SK-N-MC (cell line): ENCODE data around the gene PEAK1.

Source experiments
- DNase-seq: peaks from one replicate; pipeline ENCODE4 v3.0.0-alpha.2; 2011; ENCODE audit warnings: low read depth, low spot score
- H3K27ac ChIP-seq: fragments of 200-600 bp; sonication (generic); 2 replicates; pipeline ENCODE4 v1.5.1; 2016; ENCODE audit warnings: mixed run types
- H3K36me3 ChIP-seq: fragments of 200-600 bp; sonication (generic); 2 replicates; pipeline ENCODE4 v1.6.1; 2017; ENCODE audit warnings: antibody characterized with exemption, low read length, mixed read lengths; ENCODE audit not compliant: insufficient read depth
- H3K4me3 ChIP-seq: fragments of 200-600 bp; sonication (generic); 2 replicates; pipeline ENCODE4 v1.5.1; 2016
- H3K9ac ChIP-seq: fragments of 200-600 bp; sonication (generic); 2 replicates; pipeline ENCODE4 v1.8.0; 2017; ENCODE audit warnings: mixed run types, mixed read lengths; ENCODE audit not compliant: insufficient read length
- H3K9me3 ChIP-seq: fragments of 200-600 bp; sonication (generic); 2 replicates; pipeline ENCODE4 v1.6.1; 2017; ENCODE audit warnings: low read depth, mild to moderate bottlenecking, antibody characterized with exemption, low read length, moderate library complexity, mixed read lengths
- EZH2 ChIP-seq: fragments of 200-600 bp; sonication (generic); IDR thresholded peaks from one replicate; pipeline ENCODE4 v1.6.1; 2017; ENCODE audit warnings: antibody characterized with exemption
- FOXP2 ChIP-seq: optimal IDR thresholded peaks from 2 replicates; pipeline ENCODE3; 2011; ENCODE audit warnings: mild to moderate bottlenecking, moderate library complexity; ENCODE audit not compliant: insufficient read depth; ENCODE audit errors: extremely low read length, control extremely low read depth
- POLR2AphosphoS5 ChIP-seq: IDR thresholded peaks from 2 replicates; pipeline ENCODE4 v1.6.1; 2012; ENCODE audit warnings: mild to moderate bottlenecking, low read depth, low read length, borderline replicate concordance

The PEAK1 gene

DNA sequence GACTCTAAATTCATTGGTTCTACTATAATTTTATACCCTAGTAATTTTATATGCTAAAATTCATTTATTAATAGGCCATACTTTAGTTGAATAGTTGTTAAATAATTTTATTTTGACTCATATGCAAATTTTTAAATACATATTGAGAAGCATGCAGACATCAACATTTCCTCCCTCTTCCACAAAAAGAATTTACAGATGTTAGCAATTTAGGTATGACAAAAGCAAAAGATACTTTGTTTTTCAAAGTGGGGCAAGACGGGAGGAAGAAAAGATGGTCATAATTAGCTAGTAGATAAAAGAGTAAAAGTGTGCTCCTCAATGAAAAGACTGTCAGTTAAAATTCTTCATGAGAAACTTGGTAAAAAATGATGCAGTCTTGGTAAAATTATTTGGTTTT lies 200.1 kb downstream of the PEAK1 start:
- Histone ChIP-seq H3K4me3 (no peak overlapping the region), H3K9me3 (no peaks in the 10 kb centered on the region), H3K27ac (no peak overlapping the region), H3K36me3 (no peaks in the 10 kb centered on the region), H3K9ac (no peak overlapping the region)
- no peak for TF ChIP-seq POLR2AphosphoS5
- TF ChIP-seq EZH2 = no peak
- no peak for TF ChIP-seq FOXP2
- DNase-seq = no peak

DNA sequence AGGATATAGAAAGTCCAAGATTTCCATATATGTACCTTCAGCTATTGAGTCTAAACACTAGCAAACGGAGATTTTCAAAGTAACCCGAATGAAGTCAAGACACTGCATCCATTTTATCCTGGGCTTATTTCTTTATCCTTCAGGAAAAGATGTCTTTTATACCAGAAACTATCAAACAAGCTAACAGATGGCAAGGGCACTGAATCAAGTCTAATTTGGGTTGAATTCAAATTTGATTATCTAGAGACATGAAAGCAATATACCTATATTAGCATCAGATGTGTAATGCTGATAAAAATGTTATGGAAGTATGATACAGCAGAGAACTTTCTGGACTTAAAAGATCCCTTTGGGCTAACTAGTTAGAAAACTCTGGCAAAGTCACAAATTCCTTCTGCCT lies 210.7 kb downstream of the PEAK1 start:
- no peak for DNase-seq
- Histone ChIP-seq H3K9me3 (no peaks in the 10 kb centered on the region), H3K9ac (no peak overlapping the region), H3K36me3 (no peaks in the 10 kb centered on the region), H3K27ac (no peak overlapping the region), H3K4me3 (no peak overlapping the region)
- TF ChIP-seq EZH2 = no peak
- no peak for TF ChIP-seq FOXP2

- Histone ChIP-seq H3K4me3 (no peak overlapping the region), H3K27ac (no peak overlapping the region), H3K9me3 (no peaks in the 10 kb centered on the region), H3K36me3 (no peaks in the 10 kb centered on the region), H3K9ac (no peak overlapping the region)
- TF ChIP-seq POLR2AphosphoS5 (no peak), EZH2 (no peak), FOXP2 (no peak)
- no peak for DNase-seq
Measured at GRCh38 chr15:77208241-77208640, 211.7 kb downstream of the PEAK1 start.

GRCh38 chr15:77201665-77202064 lies 218.2 kb downstream of the PEAK1 start:
- peak overlapping the region; percentile 3; the same call in 1 of the 2 replicates for H3K4me3 ChIP-seq
- TF ChIP-seq EZH2 (no peak), FOXP2 (no peak), POLR2AphosphoS5 (no peak)
- no peaks in the 10 kb centered on the region for H3K36me3 ChIP-seq
- peak overlapping the region; percentile 19 for H3K9ac ChIP-seq
- no peak overlapping the region for H3K27ac ChIP-seq
- no peaks in the 10 kb centered on the region for H3K9me3 ChIP-seq
- DNase-seq = no peak

- no peak for TF ChIP-seq EZH2
- no peak for TF ChIP-seq FOXP2
- no peak for TF ChIP-seq POLR2AphosphoS5
- no peaks in the 10 kb centered on the region for H3K9me3 ChIP-seq
- no peak overlapping the region for H3K9ac ChIP-seq
- no peak for DNase-seq
- H3K27ac ChIP-seq = no peak overlapping the region
- H3K4me3 ChIP-seq = no peak overlapping the region
- no peaks in the 10 kb centered on the region for H3K36me3 ChIP-seq
Measured at GRCh38 chr15:77196381-77196780, 223.5 kb downstream of the PEAK1 start.

GRCh38 chr15:77195586-77195985 lies 224.3 kb downstream of the PEAK1 start:
- H3K4me3 ChIP-seq = no peak overlapping the region
- no peaks in the 10 kb centered on the region for H3K36me3 ChIP-seq
- DNase-seq = no peak
- H3K9ac ChIP-seq = no peak overlapping the region
- no peak overlapping the region for H3K27ac ChIP-seq
- TF ChIP-seq POLR2AphosphoS5 = no peak
- TF ChIP-seq EZH2 = no peak
- no peak for TF ChIP-seq FOXP2
- no peaks in the 10 kb centered on the region for H3K9me3 ChIP-seq

DNA sequence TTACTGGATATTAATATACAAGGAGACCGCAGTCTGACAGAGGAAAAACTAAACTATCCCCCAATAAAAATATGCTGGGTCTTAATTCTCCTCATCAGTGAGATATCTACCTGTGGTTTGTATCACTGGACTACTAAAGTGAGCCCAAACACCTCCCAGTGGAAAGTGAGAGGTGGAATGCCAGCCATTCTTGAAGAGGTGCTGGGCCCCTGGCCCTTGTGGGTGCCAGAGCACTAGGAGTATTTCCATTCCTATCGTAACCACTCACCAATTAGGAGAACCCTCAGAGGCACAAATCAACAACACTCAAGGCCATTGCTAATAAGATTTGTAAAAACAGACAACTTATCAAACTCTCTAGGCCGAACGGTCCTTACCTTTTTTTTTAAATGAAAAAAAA lies 227.5 kb downstream of the PEAK1 start:
- no peak overlapping the region for H3K9ac ChIP-seq
- no peak for DNase-seq
- no peak overlapping the region for H3K4me3 ChIP-seq
- H3K9me3 ChIP-seq = no peaks in the 10 kb centered on the region
- H3K36me3 ChIP-seq = no peaks in the 10 kb centered on the region
- H3K27ac ChIP-seq = no peak overlapping the region
- TF ChIP-seq FOXP2 (no peak), POLR2AphosphoS5 (no peak), EZH2 (no peak)

DNA sequence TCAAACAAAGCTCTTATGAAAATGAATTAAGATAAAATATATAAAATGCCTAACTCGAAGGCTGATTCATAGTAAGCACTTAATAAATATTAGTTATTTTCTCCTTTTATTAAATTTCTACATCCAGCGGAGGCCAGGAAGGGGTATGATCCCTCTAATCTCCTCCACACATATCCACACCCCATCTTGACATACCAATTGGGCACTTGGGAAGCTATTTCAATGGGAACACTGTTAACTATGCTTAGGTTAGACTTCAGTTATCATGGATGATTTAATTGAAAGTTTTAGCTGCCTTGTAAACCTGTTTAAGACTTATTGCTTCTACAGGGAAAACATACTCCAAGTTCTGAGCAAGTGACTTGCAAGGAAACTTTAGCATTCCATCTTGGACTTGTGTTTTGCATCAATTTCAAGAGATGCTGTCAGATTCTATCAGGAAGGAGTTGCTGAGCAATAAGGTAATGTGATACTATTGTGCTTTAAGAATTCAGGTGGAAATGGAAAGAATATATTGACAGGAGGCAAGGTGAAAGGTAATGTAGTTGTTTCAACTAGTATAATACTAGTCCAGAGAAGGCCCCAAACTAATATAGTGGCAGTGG lies 228.6 kb downstream of the PEAK1 start:
- Histone ChIP-seq H3K4me3 (no peak overlapping the region), H3K36me3 (no peaks in the 10 kb centered on the region), H3K9me3 (no peaks in the 10 kb centered on the region), H3K27ac (no peak overlapping the region), H3K9ac (no peak overlapping the region)
- DNase-seq = no peak
- TF ChIP-seq POLR2AphosphoS5 (no peak), FOXP2 (no peak)
